Adrenal gland (tissue), 5 donors: ENCODE data around the gene TSPAN18.

Source experiments
- POLR2A ChIP-seq, 2 donors: fragments of 450-650 bp; IDR thresholded peaks; one replicate each; pipeline ENCODE4 v1.6.1; 2017; ENCODE audit warnings: antibody characterized with exemption in 2 of 2, mild to moderate bottlenecking in 2 of 2, moderate library complexity in 1 of 2
- TF ChIP-seq, protein P1 (sequence below), 6 experiments: fragments of 450-650 bp in 4 of 6; fragments of 200-600 bp in 2 of 6; sonication (generic) in 1 of 6; IDR thresholded peaks; 1 replicate in 5 of 6; 2 replicates in 1 of 6; pipeline versions ENCODE4 v1.5.1 to v1.8.0; 2016 to 2021; ENCODE audit warnings: antibody characterized with exemption in 6 of 6, mild to moderate bottlenecking in 2 of 6, moderate library complexity in 1 of 6
- donor health status: DM: no; HTN: no; CAD: no.

DNA sequence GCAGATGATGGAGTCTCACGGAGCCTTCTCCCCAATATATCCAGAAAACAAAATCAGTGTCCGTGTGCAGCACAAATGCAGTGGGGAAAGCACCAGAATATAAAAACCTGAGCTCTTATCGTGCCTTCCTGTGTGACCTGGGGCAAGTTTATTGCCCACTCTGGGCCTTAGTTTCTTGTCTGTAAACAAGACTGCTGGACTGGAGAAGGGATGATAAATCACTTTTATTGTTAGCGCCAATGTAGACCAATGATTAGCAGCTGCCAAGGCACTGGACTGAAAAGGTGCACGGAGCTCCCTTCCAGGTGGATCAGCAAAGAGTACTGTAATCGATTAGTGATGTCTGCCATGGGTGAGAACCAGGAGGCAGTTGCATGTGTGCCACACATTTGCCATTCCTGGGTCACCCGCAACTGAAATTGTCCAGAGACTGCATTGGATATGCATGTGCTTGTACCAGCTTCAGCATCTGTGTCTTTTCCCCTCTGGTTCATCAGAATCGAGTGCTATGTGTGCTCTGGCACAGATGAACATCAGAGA lies 89.2 kb downstream of the TSPAN18 start:
- TF ChIP-seq POLR2A (IDR thresholded peaks at IDR 0.05) = no peak
- TF ChIP-seq, protein P1, sequence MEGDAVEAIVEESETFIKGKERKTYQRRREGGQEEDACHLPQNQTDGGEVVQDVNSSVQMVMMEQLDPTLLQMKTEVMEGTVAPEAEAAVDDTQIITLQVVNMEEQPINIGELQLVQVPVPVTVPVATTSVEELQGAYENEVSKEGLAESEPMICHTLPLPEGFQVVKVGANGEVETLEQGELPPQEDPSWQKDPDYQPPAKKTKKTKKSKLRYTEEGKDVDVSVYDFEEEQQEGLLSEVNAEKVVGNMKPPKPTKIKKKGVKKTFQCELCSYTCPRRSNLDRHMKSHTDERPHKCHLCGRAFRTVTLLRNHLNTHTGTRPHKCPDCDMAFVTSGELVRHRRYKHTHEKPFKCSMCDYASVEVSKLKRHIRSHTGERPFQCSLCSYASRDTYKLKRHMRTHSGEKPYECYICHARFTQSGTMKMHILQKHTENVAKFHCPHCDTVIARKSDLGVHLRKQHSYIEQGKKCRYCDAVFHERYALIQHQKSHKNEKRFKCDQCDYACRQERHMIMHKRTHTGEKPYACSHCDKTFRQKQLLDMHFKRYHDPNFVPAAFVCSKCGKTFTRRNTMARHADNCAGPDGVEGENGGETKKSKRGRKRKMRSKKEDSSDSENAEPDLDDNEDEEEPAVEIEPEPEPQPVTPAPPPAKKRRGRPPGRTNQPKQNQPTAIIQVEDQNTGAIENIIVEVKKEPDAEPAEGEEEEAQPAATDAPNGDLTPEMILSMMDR (IDR thresholded peaks at IDR 0.05) = no peak
